K562 (cell line): ENCODE data around the gene SIM2. TPM values are rescaled to one million over a fixed set of nuclear protein-coding genes. Genes with fewer than 3 reads are reported as not detected.

ENCODE experiments used
- ATAC-seq: fragments of 200-7000 bp; cut with Tn5 transposase; 3 replicates; pipeline ENCODE4 v1.9.1; 2020; ENCODE audit warnings: moderate library complexity
- BruUV-seq: library from RNA; stranded (reverse); fragments of 400-500 nt; replicated peaks from 2 replicates; lab custom pipeline; 2021; lab: Mats Ljungman, UMichigan
- CTCF ChIA-PET: fragments of 300-600 bp; formaldehyde crosslinking; extraction: SDS; loops from one replicate; lab custom pipeline; 2021; ENCODE audit warnings: low intra/inter-chr PET ratio; lab: Yijun Ruan, JAX
- POLR2A ChIA-PET: fragments of 300-600, 350-650 bp; sonication (Branson Sonifier 250); formaldehyde crosslinking; extraction: SDS; loops from one replicate; lab custom pipeline; 2021; ENCODE audit warnings: antibody characterized with exemption, inconsistent platforms; lab: Yijun Ruan, JAX
- DNase-seq, 4 experiments: peaks; one replicate each; pipeline versions ENCODE4 v3.0.0 to v3.0.0-alpha.2; 2011 to 2018; ENCODE audit warnings: low spot score in 3 of 4, mixed read lengths in 3 of 4; ENCODE audit errors: extremely low read depth in 1 of 4
- FAIRE-seq: peaks from 2 replicates; lab custom pipeline; 2011; peaks lifted over from hg19 to GRCh38; lab: Jason Lieb, UNC
- H2AFZ ChIP-seq: 2 replicates; pipeline ENCODE4 v1.6.0; 2011; ENCODE audit warnings: low read depth, low read length, control low read depth, inconsistent platforms
- H3K27ac ChIP-seq: fragments of 200-600 bp; 3 replicates; pipeline ENCODE4 v1.8.0; 2011; ENCODE audit warnings: low read depth, mild to moderate bottlenecking, control low read depth, inconsistent platforms, low read length, moderate library complexity, mixed read lengths; ENCODE audit errors: extremely low read depth
- H3K27me3 ChIP-seq, 2 experiments: fragments of 300-600 bp in 1 of 2; 2 replicates in 1 of 2; 3 replicates in 1 of 2; pipeline versions ENCODE4 v1.6.0 to v1.8.0; 2011; ENCODE audit warnings: inconsistent platforms in 2 of 2, low read length in 2 of 2, mild to moderate bottlenecking in 1 of 2, mixed read lengths in 1 of 2, moderate library complexity in 1 of 2; ENCODE audit not compliant: control insufficient read depth in 2 of 2, insufficient read depth in 2 of 2
- H3K36me3 ChIP-seq: fragments of 300-600 bp; 3 replicates; pipeline ENCODE4 v1.8.0; 2011; ENCODE audit warnings: mild to moderate bottlenecking, low read length, inconsistent platforms; ENCODE audit not compliant: control insufficient read depth, insufficient read depth
- H3K4me1 ChIP-seq, 2 experiments: fragments of 200-600 bp in 1 of 2; replicated peaks in 1 of 2; 2 replicates in 1 of 2; 3 replicates in 1 of 2; pipeline versions ENCODE4 v1.5.1 to v1.8.0; 2011; ENCODE audit warnings: inconsistent platforms in 2 of 2, low read length in 2 of 2, mild to moderate bottlenecking in 1 of 2, mixed read lengths in 1 of 2, moderate library complexity in 1 of 2; ENCODE audit not compliant: control insufficient read depth in 2 of 2, insufficient read depth in 2 of 2
- H3K4me2 ChIP-seq: 2 replicates; pipeline ENCODE4 v1.6.1; 2011; ENCODE audit warnings: low read length, control low read depth, inconsistent platforms, mixed read lengths; ENCODE audit not compliant: insufficient read depth
- H3K4me3 ChIP-seq: fragments of 200-600 bp; sonication (generic), shearing (Covaris generic); 2 replicates; pipeline ENCODE4 v1.5.1; 2016; ENCODE audit warnings: control low read depth, inconsistent platforms
- H3K79me2 ChIP-seq: fragments of 200-600 bp; 3 replicates; pipeline ENCODE4 v1.8.0; 2011; ENCODE audit warnings: low read length, inconsistent platforms; ENCODE audit not compliant: control insufficient read depth, insufficient read depth
- H3K9ac ChIP-seq, 2 experiments: 2 replicates each; pipeline versions ENCODE4 v1.6.0 to v1.6.1; 2011; ENCODE audit warnings: low read depth in 2 of 2, low read length in 2 of 2, control low read depth in 1 of 2, inconsistent platforms in 1 of 2, mild to moderate bottlenecking in 1 of 2, mixed read lengths in 1 of 2; ENCODE audit not compliant: insufficient read depth in 1 of 2
- H3K9me1 ChIP-seq: one replicate; pipeline ENCODE4 v1.6.0; 2011; ENCODE audit warnings: inconsistent platforms, mild to moderate bottlenecking, low read length, moderate library complexity; ENCODE audit not compliant: control insufficient read depth, insufficient read depth
- H3K9me3 ChIP-seq: replicated peaks from 2 replicates; pipeline ENCODE4 v1.5.1; 2011; ENCODE audit warnings: low read depth, low read length, inconsistent platforms; ENCODE audit not compliant: control insufficient read depth, insufficient read depth
- H4K20me1 ChIP-seq: replicated peaks from 2 replicates; pipeline ENCODE4 v1.6.1; 2011; ENCODE audit warnings: low read length, inconsistent platforms, mixed read lengths; ENCODE audit not compliant: control insufficient read depth, insufficient read depth
- GATA2 ChIP-seq: sonication (generic); formaldehyde crosslinking; IDR thresholded peaks from 2 replicates; pipeline ENCODE4 v1.4.0; 2020; ENCODE audit warnings: mild to moderate bottlenecking, missing genetic modification reagents
- HLTF ChIP-seq: fragments of 450-650 bp; IDR thresholded peaks from 2 replicates; pipeline ENCODE4 v1.6.1; 2016
- JUND ChIP-seq, 2 experiments: IDR thresholded peaks; 2 replicates in 1 of 2; 3 replicates in 1 of 2; pipeline ENCODE4 v1.6.1; 2011; ENCODE audit warnings: borderline replicate concordance in 2 of 2, low read depth in 2 of 2, low read length in 2 of 2, improper control_type of control experiment in 1 of 2, missing biosample characterization in 1 of 2, missing genetic modification characterization in 1 of 2, missing genetic modification reagents in 1 of 2
- PURB ChIP-seq: sonication (generic); formaldehyde crosslinking; IDR thresholded peaks from 2 replicates; pipeline ENCODE4 v1.9.0; 2021; ENCODE audit warnings: low read depth, mild to moderate bottlenecking, missing genetic modification reagents
- RB1 ChIP-seq: fragments of 450-650 bp; IDR thresholded peaks from 2 replicates; pipeline ENCODE4 v1.6.1; 2017; ENCODE audit warnings: low read depth, mild to moderate bottlenecking
- STAT5A ChIP-seq: IDR thresholded peaks from 2 replicates; pipeline ENCODE4 v1.6.1; 2012; ENCODE audit warnings: low read length, inconsistent platforms, borderline replicate concordance
- TCF7 ChIP-seq: sonication (generic); IDR thresholded peaks from 2 replicates; pipeline ENCODE4 v1.6.1; 2016; ENCODE audit warnings: antibody characterized with exemption, borderline replicate concordance
- TGIF2 ChIP-seq: sonication (generic); formaldehyde crosslinking; IDR thresholded peaks from 2 replicates; pipeline ENCODE4 v1.8.1; 2022; ENCODE audit warnings: mild to moderate bottlenecking, missing genetic modification reagents, moderate library complexity
- ZNF12 ChIP-seq: sonication (generic); formaldehyde crosslinking; IDR thresholded peaks from 2 replicates; pipeline ENCODE4 v1.4.0; 2020; ENCODE audit warnings: mild to moderate bottlenecking, missing genetic modification reagents
- ZNF589 ChIP-seq: fragments of 200-800 bp; sonication (Bioruptor generic); IDR thresholded peaks from 2 replicates; pipeline ENCODE4 v1.6.1; 2016; ENCODE audit warnings: low read depth, missing genetic modification characterization, missing compliant biosample characterization
- WGBS: fragments of 100-300 bp; shearing (Covaris generic); methylation state at CpG from one replicate; pipeline ENCODE4 v1.1.6; 2016; ENCODE audit warnings: low coverage, mixed read lengths; ENCODE audit not compliant: insufficient coverage; ENCODE audit errors: missing lambda C conversion rate; 5-methylcytosine and 5-hydroxymethylcytosine counted together
- in situ Hi-C: fragments of 300-500 bp; cut with MboI; formaldehyde crosslinking; loops from 4 replicates; pipeline ENCODE4 v1.15.0; 2018; ENCODE audit warnings: inconsistent platforms, mixed read lengths
- intact Hi-C: fragments of 100-400 bp; cut with micrococcal nuclease; formaldehyde crosslinking; loops from 2 replicates; pipeline ENCODE4 v1.14.2; 2022
- polyA plus RNA-seq, 8 experiments: library from polyadenylated mRNA; depleted of rRNA in 4 of 8; stranded (reverse) in 5 of 8; unstranded in 3 of 8; fragments of >200 nt; fragmentation: Nextera tagmentation in 2 of 8; fragmentation: Illumina TruSeq in 1 of 8; extraction: Ambion mirVana in 2 of 8; extraction: Trizol in 1 of 8; gene quantifications; 2 replicates each; pipeline versions ENCODE4 v1.2.1 to v1.2.3, GENCODE V29; 2011 to 2014; ENCODE audit warnings: inconsistent platforms in 1 of 8, missing spikeins in 1 of 8
- total RNA-seq, 7 experiments: library from RNA; depleted of rRNA in 6 of 7; stranded (reverse); fragments of >200 nt in 6 of 7; fragmentation: Illumina TruSeq in 2 of 7; extraction: Trizol in 2 of 7; gene quantifications; 2 replicates each; pipeline versions ENCODE4 v1.2.1 to v1.2.3, GENCODE V29; 2011 to 2021; ENCODE audit warnings: low replicate concordance in 1 of 7
- TF ChIP-seq, protein P1 (sequence below): fragments of 450-650 bp; formaldehyde crosslinking; IDR thresholded peaks from 2 replicates; pipeline ENCODE4 v1.4.0; 2022; ENCODE audit warnings: mild to moderate bottlenecking, moderate library complexity
- TF ChIP-seq, protein P2 (sequence below): sonication (generic); formaldehyde crosslinking; IDR thresholded peaks from 2 replicates; pipeline ENCODE4 v1.8.0; 2023; ENCODE audit warnings: mild to moderate bottlenecking, missing genetic modification reagents

Gene SIM2
- total and polyA plus RNA-seq, 9 of the 15 experiments (the other 6 are each of a cell fraction or from before 2014, with no cell fraction given) = 0.07 to 0.11 (median 0.08) TPM; not detected in 6

DNA sequence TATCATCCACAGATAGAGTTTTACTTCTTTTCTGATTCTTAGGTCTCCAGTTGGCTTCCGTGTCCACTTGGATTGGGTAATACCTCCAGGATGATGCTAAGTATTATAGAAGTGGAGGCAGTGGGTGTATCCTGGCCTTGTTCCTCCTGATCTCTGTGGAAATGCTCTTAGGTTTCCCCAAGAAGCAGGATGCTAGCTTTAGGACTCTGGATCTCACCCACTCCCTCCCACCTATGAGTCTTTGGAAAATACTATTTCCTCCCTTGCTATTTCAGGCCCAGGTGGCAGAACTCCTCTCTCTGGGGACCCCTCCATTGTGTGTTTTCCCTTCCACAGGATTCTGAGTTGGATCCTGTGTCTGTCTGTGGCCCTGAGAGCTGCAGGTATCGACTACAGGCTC lies 86.7 kb downstream of the SIM2 start:
- no peak overlapping the region for H3K4me3 ChIP-seq
- no peaks in the 10 kb centered on the region for H3K9me1 ChIP-seq
- TF ChIP-seq TGIF2 (no peak), HLTF (no peak), RB1 (no peak), STAT5A (no peak), PURB (CRISPR knock-in tag) (no peak), JUND (IDR thresholded peaks at IDR 0.05; ENCODE audit: borderline replicate concordance, low read depth, low read length) (no peak), JUND (tag; IDR thresholded peaks at IDR 0.05; ENCODE audit: borderline replicate concordance, low read depth, low read length) (no peak), ZNF12 (CRISPR knock-in tag) (no peak), ZNF589 (no peak), TCF7 (no peak), GATA2 (CRISPR knock-in tag) (no peak)
- TF ChIP-seq, protein P1, sequence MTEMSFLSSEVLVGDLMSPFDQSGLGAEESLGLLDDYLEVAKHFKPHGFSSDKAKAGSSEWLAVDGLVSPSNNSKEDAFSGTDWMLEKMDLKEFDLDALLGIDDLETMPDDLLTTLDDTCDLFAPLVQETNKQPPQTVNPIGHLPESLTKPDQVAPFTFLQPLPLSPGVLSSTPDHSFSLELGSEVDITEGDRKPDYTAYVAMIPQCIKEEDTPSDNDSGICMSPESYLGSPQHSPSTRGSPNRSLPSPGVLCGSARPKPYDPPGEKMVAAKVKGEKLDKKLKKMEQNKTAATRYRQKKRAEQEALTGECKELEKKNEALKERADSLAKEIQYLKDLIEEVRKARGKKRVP (CRISPR knock-in tag) = no peak
- TF ChIP-seq, protein P2, sequence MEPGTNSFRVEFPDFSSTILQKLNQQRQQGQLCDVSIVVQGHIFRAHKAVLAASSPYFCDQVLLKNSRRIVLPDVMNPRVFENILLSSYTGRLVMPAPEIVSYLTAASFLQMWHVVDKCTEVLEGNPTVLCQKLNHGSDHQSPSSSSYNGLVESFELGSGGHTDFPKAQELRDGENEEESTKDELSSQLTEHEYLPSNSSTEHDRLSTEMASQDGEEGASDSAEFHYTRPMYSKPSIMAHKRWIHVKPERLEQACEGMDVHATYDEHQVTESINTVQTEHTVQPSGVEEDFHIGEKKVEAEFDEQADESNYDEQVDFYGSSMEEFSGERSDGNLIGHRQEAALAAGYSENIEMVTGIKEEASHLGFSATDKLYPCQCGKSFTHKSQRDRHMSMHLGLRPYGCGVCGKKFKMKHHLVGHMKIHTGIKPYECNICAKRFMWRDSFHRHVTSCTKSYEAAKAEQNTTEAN = no peak
- no peaks in the 10 kb centered on the region for H3K36me3 ChIP-seq
- no peak for ATAC-seq
- no peak overlapping the region for H3K9ac ChIP-seq
- H3K27ac ChIP-seq = no peak overlapping the region
- peaks cover 0 to 3% of the 10 kb centered on the region in 2 experiments; a peak in 1 of 5 replicates for H3K4me1 ChIP-seq
- intact Hi-C loops (no loop called here), in situ Hi-C loops (no loop called here)
- no peaks in the 10 kb centered on the region for H4K20me1 ChIP-seq
- 17% methylated on average over 2 of the region's 2 CpGs for WGBS
- ChIA-PET CTCF (no interaction called here), POLR2A (no interaction called here)
- BruUV-seq = no TSS peak
- no peaks in the 10 kb centered on the region for H3K27me3 ChIP-seq
- no peak overlapping the region for H3K4me2 ChIP-seq
- no peak for FAIRE-seq
- H3K79me2 ChIP-seq = no peaks in the 10 kb centered on the region
- H2AFZ ChIP-seq = no peak overlapping the region
- no peak for DNase-seq
- H3K9me3 ChIP-seq = no peaks in the 10 kb centered on the region
